Measurements from ENCODE around the gene BEGAIN. TPM values are rescaled to one million over a fixed set of nuclear protein-coding genes. Genes with fewer than 3 reads are reported as not detected.

Gene BEGAIN
- total RNA-seq, 4 donors from 2014 or later, result 2.6 to 16.5 (median 4.4) TPM; not detected in 1

DNA sequence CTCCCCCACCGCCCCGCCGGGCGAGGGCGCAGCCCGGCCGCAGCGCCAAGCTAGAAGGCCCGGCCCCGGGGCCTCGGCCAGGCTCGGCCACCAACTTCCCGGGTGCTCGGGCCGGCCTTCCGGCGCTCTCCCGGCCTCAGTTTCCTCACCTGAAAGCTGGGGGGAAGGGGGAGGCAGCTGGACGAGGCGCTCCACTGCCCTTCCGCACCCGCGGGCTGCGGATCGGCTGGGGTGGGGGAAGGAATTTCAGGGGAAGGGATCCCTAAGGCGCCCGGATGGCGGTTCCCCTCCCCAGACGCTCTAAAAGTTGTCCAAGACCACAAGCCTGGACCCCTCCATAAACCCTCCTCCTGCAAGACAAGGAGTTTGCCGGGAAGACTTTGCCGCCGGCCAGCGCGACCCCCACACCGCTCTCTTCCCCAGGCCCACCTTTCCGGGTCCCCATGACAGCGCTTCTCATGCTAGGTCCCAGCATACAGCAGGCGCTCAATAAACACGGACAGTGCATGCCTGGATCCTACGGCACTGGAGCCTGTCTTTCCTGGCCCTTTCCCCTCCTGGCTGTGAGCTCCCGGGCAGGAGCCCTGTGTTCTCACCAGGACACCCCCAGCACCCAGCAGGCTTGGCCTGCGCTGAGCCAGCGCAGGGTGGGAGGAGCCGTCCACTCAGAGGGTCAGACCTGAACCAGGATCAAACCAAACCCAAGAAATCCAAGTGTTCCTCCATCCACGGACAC is 18.1 kb downstream of the BEGAIN start:
- Histone ChIP-seq H3K4me3 (peak overlapping the region in 1 of 2 donors; percentile 43), H3K27me3 (no peaks in the 10 kb centered on the region), H3K27ac (no peak overlapping the region), H3K36me3 (no peaks in the 10 kb centered on the region), H3K4me1 (peaks cover 0 to 16% of the 10 kb centered on the region in 2 donors), H3K9me3 (no peaks in the 10 kb centered on the region)
- TF ChIP-seq, protein P1, sequence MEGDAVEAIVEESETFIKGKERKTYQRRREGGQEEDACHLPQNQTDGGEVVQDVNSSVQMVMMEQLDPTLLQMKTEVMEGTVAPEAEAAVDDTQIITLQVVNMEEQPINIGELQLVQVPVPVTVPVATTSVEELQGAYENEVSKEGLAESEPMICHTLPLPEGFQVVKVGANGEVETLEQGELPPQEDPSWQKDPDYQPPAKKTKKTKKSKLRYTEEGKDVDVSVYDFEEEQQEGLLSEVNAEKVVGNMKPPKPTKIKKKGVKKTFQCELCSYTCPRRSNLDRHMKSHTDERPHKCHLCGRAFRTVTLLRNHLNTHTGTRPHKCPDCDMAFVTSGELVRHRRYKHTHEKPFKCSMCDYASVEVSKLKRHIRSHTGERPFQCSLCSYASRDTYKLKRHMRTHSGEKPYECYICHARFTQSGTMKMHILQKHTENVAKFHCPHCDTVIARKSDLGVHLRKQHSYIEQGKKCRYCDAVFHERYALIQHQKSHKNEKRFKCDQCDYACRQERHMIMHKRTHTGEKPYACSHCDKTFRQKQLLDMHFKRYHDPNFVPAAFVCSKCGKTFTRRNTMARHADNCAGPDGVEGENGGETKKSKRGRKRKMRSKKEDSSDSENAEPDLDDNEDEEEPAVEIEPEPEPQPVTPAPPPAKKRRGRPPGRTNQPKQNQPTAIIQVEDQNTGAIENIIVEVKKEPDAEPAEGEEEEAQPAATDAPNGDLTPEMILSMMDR (IDR thresholded peaks at IDR 0.05), result no peak
- peak in 1 of 2 donors; percentile 19 for TF ChIP-seq POLR2A (IDR thresholded peaks at IDR 0.05)
- intact Hi-C loops (cut with DNase I; ENCODE audit: low total_unique reads), result no loop called here
- DNase-seq, result no peak

DNA sequence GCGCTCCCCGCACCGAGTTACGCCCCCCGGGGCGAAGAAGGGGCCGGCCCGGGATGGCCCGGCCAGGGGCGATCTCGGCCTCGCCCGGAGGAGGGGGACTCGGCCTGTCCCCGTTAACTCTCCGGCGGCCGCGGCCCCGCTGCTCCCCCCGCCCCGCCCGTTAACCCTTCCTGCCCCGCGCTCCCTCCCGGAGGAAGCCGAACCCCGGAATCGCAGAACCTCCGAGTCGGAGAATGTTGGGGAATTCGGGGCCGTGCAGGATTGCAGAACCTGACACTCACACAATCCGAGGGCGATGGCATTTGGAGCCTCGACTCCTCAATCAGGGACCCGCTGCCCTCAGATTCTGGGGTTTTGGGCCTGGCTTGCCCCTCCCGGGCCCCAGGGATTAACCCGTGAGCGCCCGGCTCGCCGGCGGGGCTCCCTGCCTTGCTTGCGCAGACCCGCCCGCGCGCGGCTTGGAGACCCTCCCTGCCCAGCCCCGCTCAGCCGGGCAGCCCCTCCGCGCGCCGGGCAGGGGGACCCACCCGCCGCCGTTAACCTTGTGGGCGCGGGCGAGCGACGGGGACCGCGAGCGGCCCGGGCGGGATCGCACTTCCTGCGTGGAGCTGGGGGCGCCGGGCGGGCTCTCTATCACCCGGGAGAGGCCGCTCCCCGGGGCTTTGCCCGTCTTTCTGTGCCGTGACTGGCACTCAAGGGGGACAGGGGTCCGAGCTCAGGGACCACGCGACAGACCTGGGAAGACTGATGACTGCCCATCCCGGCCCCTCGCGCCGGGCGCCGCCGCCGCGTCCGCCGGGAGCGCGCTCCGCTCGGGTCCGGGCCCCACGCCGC is 18.8 kb downstream of the BEGAIN start:
- no peaks in the 10 kb centered on the region for H3K9me3 ChIP-seq
- peaks cover 0 to 16% of the 10 kb centered on the region in 2 donors for H3K4me1 ChIP-seq
- no peaks in the 10 kb centered on the region for H3K27me3 ChIP-seq
- no peak for TF ChIP-seq POLR2A (IDR thresholded peaks at IDR 0.05)
- TF ChIP-seq, protein P1 (IDR thresholded peaks at IDR 0.05), result no peak
- no peak overlapping the region for H3K27ac ChIP-seq
- no peak for DNase-seq
- intact Hi-C loops (cut with DNase I; ENCODE audit: low total_unique reads), result no loop called here
- H3K36me3 ChIP-seq, result no peaks in the 10 kb centered on the region
- H3K4me3 ChIP-seq, result peak overlapping the region in 1 of 2 donors; percentile 43

DNA sequence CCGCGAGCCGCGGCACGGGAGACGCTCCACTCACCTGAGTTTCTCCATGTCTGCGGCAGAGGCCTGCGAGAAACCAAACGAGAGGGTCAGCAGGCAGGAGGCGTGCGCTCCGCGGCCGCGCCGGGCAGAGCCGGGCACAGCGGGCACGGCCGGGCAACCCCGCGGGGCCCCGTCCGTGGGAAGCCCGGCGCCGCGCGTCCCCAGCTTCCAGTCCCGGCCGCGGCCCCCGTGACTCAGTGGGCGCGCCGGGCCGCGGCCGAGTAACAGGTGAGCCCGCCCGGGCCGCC is 19.4 kb downstream of the BEGAIN start:
- intact Hi-C loops (cut with DNase I; ENCODE audit: low total_unique reads), result no loop called here
- no peak for TF ChIP-seq POLR2A (IDR thresholded peaks at IDR 0.05)
- TF ChIP-seq, protein P1 (IDR thresholded peaks at IDR 0.05), result no peak
- Histone ChIP-seq H3K27ac (no peak overlapping the region), H3K4me1 (peaks cover 0 to 16% of the 10 kb centered on the region in 2 donors), H3K9me3 (no peaks in the 10 kb centered on the region), H3K27me3 (no peaks in the 10 kb centered on the region), H3K36me3 (no peaks in the 10 kb centered on the region), H3K4me3 (peak overlapping the region; percentile 18 to 43)
- DNase-seq, result no peak

DNA sequence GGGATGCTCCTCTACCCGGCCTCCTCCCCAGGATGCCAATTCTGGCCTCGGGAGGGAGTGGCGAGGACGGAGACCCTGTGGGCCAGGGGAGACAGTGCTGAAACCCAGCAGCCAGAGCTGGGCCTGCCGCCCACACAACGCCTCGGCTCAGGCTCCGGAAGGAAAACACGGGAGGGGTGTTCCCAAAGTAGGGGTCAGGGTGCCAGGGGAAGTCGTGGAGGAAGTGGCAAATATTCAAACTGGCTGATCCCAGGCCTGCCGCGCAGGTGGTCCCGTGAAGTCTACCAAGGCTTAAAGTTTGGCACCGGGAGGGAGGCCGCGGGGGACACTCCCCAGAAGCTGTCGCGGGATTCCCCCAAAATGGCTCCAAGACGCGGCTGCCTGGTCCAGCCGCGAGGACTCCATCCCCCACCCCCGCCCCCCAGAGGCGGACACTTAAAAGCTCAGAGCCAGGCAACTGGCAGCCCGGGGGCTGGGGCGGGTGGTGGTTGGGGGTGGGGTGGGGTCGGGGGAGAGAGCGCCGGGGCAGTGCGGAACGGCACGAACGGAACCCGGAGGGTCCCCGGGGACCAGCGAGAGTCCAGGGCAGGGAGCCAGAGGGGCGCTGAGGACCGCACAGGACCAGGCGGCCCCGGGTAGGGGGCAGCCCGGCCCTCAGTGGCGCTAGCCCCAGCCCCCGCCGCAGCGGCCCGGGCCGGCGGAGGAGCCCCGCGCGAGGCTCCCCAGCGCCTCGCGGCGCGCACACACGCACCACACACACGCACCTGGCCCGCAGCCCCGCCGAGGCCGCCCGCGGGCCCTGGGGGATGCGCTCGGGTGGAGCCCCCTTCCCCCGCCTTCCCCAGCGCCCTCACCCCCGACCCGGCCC is 20.0 kb downstream of the BEGAIN start:
- H3K4me3 ChIP-seq, result peak overlapping the region; percentile 18 to 43
- DNase-seq, result no peak
- H3K9me3 ChIP-seq, result no peaks in the 10 kb centered on the region
- TF ChIP-seq, protein P1 (IDR thresholded peaks at IDR 0.05), result no peak
- TF ChIP-seq POLR2A (IDR thresholded peaks at IDR 0.05), result no peak
- intact Hi-C loops (cut with DNase I; ENCODE audit: low total_unique reads), result no loop called here
- H3K27me3 ChIP-seq, result no peaks in the 10 kb centered on the region
- no peak overlapping the region for H3K27ac ChIP-seq
- no peaks in the 10 kb centered on the region for H3K36me3 ChIP-seq
- peaks cover 0 to 16% of the 10 kb centered on the region in 2 donors for H3K4me1 ChIP-seq
